ENCODE data around the gene DRAP1. TPM values are rescaled to one million over a fixed set of nuclear protein-coding genes. Genes with fewer than 3 reads are reported as not detected.
A peak's percentile ranks its signal among the peaks of the same experiment; 100 is the strongest.

Gene DRAP1
- total and polyA plus RNA-seq, 9 of the 15 experiments (the other 6 are each of a cell fraction or from before 2014, with no cell fraction given): 9.6 to 200 (median 92.9) TPM

GRCh38 chr11:65900125-65900898 is 18.9 kb upstream of the DRAP1 start, which contains the start of gene FOSL1 (continued):
- TF ChIP-seq ZBTB33 (CRISPR knock-in tag; IDR thresholded peaks at IDR 0.05) (peak; percentile 45), SMC3 (conservative IDR thresholded peaks at IDR 0.05; ENCODE audit: insufficient read depth, low read depth, low read length) (no peak), HINFP (tag; conservative IDR thresholded peaks at IDR 0.05; ENCODE audit: low read depth) (no peak), TCF7 (IDR thresholded peaks at IDR 0.05; ENCODE audit: borderline replicate concordance) (no peak), ZBTB8A (IDR thresholded peaks at IDR 0.05; ENCODE audit: partially characterized antibody) (no peak), ZBTB26 (CRISPR knock-in tag; IDR thresholded peaks at IDR 0.05) (no peak), ZNF133 (CRISPR knock-in tag; IDR thresholded peaks at IDR 0.05) (no peak), RBM39 (optimal IDR thresholded peaks at IDR 0.05; ENCODE audit: low read depth, low read length) (no peak), ZNF124 (CRISPR knock-in tag; IDR thresholded peaks at IDR 0.05) (no peak), ZNF232 (CRISPR knock-in tag; IDR thresholded peaks at IDR 0.05) (0 out of 2 replicates have a peak, but pooled peaks have one; percentile 14), ZNF696 (CRISPR knock-in tag; conservative IDR thresholded peaks at IDR 0.05) (no peak), MTA2 (IDR thresholded peaks at IDR 0.05; ENCODE audit: low read depth) (no peak), IRF2 (CRISPR knock-in tag; IDR thresholded peaks at IDR 0.05) (no peak; the same call in 1 of the 2 replicates), BRF2 (IDR thresholded peaks at IDR 0.05; ENCODE audit: borderline replicate concordance, insufficient read depth, insufficient read length) (no peak), HMGN3 (IDR thresholded peaks at IDR 0.05; ENCODE audit: borderline replicate concordance, extremely low read depth, insufficient read length, low read depth, low read length) (peak; percentile 91), BRF1 (IDR thresholded peaks at IDR 0.05; ENCODE audit: borderline replicate concordance, extremely low read depth, insufficient read length) (no peak), HLTF (IDR thresholded peaks at IDR 0.05) (no peak), ZNF445 (CRISPR knock-in tag; IDR thresholded peaks at IDR 0.05; ENCODE audit: low read depth) (no peak), CTBP1 (IDR thresholded peaks at IDR 0.05; ENCODE audit: borderline replicate concordance) (peak; percentile 90)
- TF ChIP-seq, protein P1, sequence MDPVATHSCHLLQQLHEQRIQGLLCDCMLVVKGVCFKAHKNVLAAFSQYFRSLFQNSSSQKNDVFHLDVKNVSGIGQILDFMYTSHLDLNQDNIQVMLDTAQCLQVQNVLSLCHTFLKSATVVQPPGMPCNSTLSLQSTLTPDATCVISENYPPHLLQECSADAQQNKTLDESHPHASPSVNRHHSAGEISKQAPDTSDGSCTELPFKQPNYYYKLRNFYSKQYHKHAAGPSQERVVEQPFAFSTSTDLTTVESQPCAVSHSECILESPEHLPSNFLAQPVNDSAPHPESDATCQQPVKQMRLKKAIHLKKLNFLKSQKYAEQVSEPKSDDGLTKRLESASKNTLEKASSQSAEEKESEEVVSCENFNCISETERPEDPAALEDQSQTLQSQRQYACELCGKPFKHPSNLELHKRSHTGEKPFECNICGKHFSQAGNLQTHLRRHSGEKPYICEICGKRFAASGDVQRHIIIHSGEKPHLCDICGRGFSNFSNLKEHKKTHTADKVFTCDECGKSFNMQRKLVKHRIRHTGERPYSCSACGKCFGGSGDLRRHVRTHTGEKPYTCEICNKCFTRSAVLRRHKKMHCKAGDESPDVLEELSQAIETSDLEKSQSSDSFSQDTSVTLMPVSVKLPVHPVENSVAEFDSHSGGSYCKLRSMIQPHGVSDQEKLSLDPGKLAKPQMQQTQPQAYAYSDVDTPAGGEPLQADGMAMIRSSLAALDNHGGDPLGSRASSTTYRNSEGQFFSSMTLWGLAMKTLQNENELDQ (CRISPR knock-in tag; IDR thresholded peaks at IDR 0.05; ENCODE audit: borderline replicate concordance): no peak
